Lower lobe of right lung (tissue), 2 donors: Measurements from ENCODE around the gene SCP2. TPM values are rescaled to one million over a fixed set of nuclear protein-coding genes. Genes with fewer than 3 reads are reported as not detected.
A peak's percentile ranks its signal among the peaks of the same experiment; 100 is the strongest.

Experiments
- ATAC-seq, 2 donors: fragments of 200-7000 bp; cut with Tn5 transposase; one replicate each; pipeline ENCODE4 v1.9.1; 2020 to 2022; ENCODE audit warnings: mild to moderate bottlenecking in 2 of 2, moderate library complexity in 2 of 2
- DNase-seq: peaks from one replicate; pipeline ENCODE4 v3.0.0-alpha.2; 2020
- H3K27ac ChIP-seq: fragments of 200-600 bp; one replicate; pipeline ENCODE4 v1.8.0; 2022
- H3K27me3 ChIP-seq: fragments of 200-600 bp; one replicate; pipeline ENCODE4 v1.8.0; 2022; ENCODE audit warnings: low read depth
- H3K36me3 ChIP-seq: fragments of 200-600 bp; one replicate; pipeline ENCODE4 v1.8.0; 2022; ENCODE audit warnings: mild to moderate bottlenecking
- H3K4me1 ChIP-seq: fragments of 200-600 bp; one replicate; pipeline ENCODE4 v1.8.0; 2022
- H3K4me3 ChIP-seq: fragments of 200-600 bp; one replicate; pipeline ENCODE4 v1.8.0; 2022; ENCODE audit warnings: mild to moderate bottlenecking
- H3K9me3 ChIP-seq: fragments of 200-600 bp; one replicate; pipeline ENCODE4 v1.8.0; 2022
- intact Hi-C: fragments of 100-400 bp; cut with DNase I; formaldehyde crosslinking; loops from one replicate; pipeline ENCODE4 v1.11.0; 2022
- total RNA-seq: library from RNA; stranded (reverse); fragmentation: NEBNext Ultra II Directional; extraction: Animal tissue kit (Norgen Biotek cat#: 25700); gene quantifications from one replicate; pipeline ENCODE4 v1.2.1, GENCODE V29; 2021
- TF ChIP-seq, protein P1 (sequence below): fragments of 200-600 bp; IDR thresholded peaks from one replicate; pipeline ENCODE4 v1.8.0; 2022; ENCODE audit warnings: antibody characterized with exemption, mild to moderate bottlenecking
- donor health status: DM: no; HTN: yes; CAD: no; lungs with severe emphysema.

The SCP2 gene
- total RNA-seq, 1 donor from 2014 or later: 148 TPM

GRCh38 chr1:53063744-53064515 is 136.9 kb downstream of the SCP2 start:
- peak; percentile 26 for DNase-seq
- TF ChIP-seq, protein P1, sequence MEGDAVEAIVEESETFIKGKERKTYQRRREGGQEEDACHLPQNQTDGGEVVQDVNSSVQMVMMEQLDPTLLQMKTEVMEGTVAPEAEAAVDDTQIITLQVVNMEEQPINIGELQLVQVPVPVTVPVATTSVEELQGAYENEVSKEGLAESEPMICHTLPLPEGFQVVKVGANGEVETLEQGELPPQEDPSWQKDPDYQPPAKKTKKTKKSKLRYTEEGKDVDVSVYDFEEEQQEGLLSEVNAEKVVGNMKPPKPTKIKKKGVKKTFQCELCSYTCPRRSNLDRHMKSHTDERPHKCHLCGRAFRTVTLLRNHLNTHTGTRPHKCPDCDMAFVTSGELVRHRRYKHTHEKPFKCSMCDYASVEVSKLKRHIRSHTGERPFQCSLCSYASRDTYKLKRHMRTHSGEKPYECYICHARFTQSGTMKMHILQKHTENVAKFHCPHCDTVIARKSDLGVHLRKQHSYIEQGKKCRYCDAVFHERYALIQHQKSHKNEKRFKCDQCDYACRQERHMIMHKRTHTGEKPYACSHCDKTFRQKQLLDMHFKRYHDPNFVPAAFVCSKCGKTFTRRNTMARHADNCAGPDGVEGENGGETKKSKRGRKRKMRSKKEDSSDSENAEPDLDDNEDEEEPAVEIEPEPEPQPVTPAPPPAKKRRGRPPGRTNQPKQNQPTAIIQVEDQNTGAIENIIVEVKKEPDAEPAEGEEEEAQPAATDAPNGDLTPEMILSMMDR: no peak
- intact Hi-C loops: no loop called here

GRCh38 chr1:53065391-53065790 is 138.3 kb downstream of the SCP2 start:
- Histone ChIP-seq H3K9me3 (no peaks in the 10 kb centered on the region), H3K4me3 (no peak overlapping the region), H3K36me3 (peaks cover 4% of the 10 kb centered on the region), H3K4me1 (peaks cover 11% of the 10 kb centered on the region), H3K27me3 (peaks cover 24% of the 10 kb centered on the region), H3K27ac (no peak overlapping the region)
- intact Hi-C loops: no loop called here
- DNase-seq (peak; percentile 14), ATAC-seq (no peak)
- TF ChIP-seq, protein P1: no peak

More at GRCh38 chr1:53063744-53064515, 136.9 kb downstream of the SCP2 start:
- no peak for ATAC-seq
- peaks cover 24% of the 10 kb centered on the region for H3K27me3 ChIP-seq
- no peaks in the 10 kb centered on the region for H3K9me3 ChIP-seq
- H3K4me3 ChIP-seq: peak overlapping the region; percentile 63
- H3K4me1 ChIP-seq: peaks cover 11% of the 10 kb centered on the region
- peak overlapping the region; percentile 69 for H3K27ac ChIP-seq
- no peaks in the 10 kb centered on the region for H3K36me3 ChIP-seq

GRCh38 chr1:53066488-53066887 is 139.4 kb downstream of the SCP2 start:
- Histone ChIP-seq H3K27ac (no peak overlapping the region), H3K4me3 (no peak overlapping the region), H3K27me3 (peaks cover 19% of the 10 kb centered on the region), H3K9me3 (no peaks in the 10 kb centered on the region), H3K4me1 (peaks cover 11% of the 10 kb centered on the region), H3K36me3 (peaks cover 5% of the 10 kb centered on the region)
- intact Hi-C loops: no loop called here
- ATAC-seq: peak in 1 of 2 donors; percentile 14
- TF ChIP-seq, protein P1: no peak
- DNase-seq: peak; percentile 24

DNA sequence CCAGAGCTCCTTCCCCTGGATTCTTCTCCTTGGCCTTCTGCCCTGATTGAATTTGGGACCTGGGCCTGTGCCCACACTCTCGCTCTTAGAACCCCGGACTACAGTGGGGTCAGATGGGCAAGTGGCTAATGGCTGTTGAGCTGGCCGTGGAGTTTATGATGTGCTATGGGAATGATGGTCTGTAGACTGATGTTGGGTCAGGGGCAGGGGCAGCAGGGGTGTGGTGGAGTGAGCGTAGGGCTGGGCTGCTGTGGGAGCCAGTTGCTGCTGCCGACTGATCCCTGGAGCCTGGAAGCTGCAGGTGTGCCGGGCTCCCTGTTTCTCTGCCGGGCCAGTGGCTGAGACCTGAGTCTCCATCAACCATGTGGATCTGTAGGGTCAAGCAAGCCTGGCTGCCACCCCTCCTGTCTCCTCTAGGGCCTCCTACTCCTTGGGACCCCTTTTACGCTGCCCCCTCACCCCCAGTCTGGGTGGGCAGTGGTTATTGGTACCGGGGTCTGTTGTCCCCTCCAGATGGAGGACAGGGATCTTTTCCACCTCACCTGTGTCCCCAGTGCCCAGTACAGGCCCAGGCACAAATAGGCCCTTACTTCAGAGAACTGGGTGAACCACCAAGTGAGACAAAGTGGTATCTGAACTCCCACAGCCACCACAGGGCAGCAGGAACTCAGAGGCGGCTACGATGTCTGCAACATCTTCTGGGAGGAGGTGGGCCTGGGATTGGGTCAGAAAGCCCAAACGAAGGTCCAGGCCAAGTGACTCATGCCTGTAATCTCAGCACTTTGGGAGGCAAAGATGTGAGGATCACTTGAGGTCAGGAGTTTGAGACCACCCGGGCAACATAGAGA is 140.0 kb downstream of the SCP2 start:
- peaks cover 10% of the 10 kb centered on the region for H3K4me1 ChIP-seq
- intact Hi-C loops: no loop called here
- H3K9me3 ChIP-seq: no peaks in the 10 kb centered on the region
- no peak overlapping the region for H3K4me3 ChIP-seq
- peaks cover 5% of the 10 kb centered on the region for H3K36me3 ChIP-seq
- TF ChIP-seq, protein P1: no peak
- peaks cover 13% of the 10 kb centered on the region for H3K27me3 ChIP-seq
- DNase-seq (peak; percentile 30), ATAC-seq (peak in 1 of 2 donors; percentile 5)
- H3K27ac ChIP-seq: no peak overlapping the region

GRCh38 chr1:53067886-53068285 is 140.8 kb downstream of the SCP2 start:
- intact Hi-C loops: no loop called here
- DNase-seq: no peak
- Histone ChIP-seq H3K36me3 (peaks cover 5% of the 10 kb centered on the region), H3K27me3 (peaks cover 5% of the 10 kb centered on the region), H3K4me1 (peaks cover 2% of the 10 kb centered on the region), H3K27ac (no peak overlapping the region), H3K4me3 (no peak overlapping the region), H3K9me3 (no peaks in the 10 kb centered on the region)
- ATAC-seq: no peak
- TF ChIP-seq, protein P1: no peak
